Skeletal muscle tissue (tissue), 4 donors: ENCODE measurements around the gene SLC19A3. TPM values are rescaled to one million over a fixed set of nuclear protein-coding genes. Genes with fewer than 3 reads are reported as not detected.
"Not testable (repeated sequence)": the region's sequence is repeated elsewhere in the genome, so short reads cannot be mapped to it uniquely, and the experiment has no call there.

ENCODE experiments used
- H3K27ac ChIP-seq: one replicate; pipeline ENCODE4 v1.7.0; 2013; ENCODE audit warnings: mild to moderate bottlenecking, low read depth, low read length, inconsistent platforms
- H3K27me3 ChIP-seq, 3 donors: one replicate each; pipeline ENCODE4 v1.7.0; 2013; ENCODE audit warnings: low read length in 3 of 3; ENCODE audit not compliant: control insufficient read depth in 3 of 3, insufficient read depth in 3 of 3
- H3K36me3 ChIP-seq, 3 donors: one replicate each; pipeline ENCODE4 v1.7.0; 2013; ENCODE audit warnings: low read length in 3 of 3; ENCODE audit not compliant: control insufficient read depth in 3 of 3, insufficient read depth in 3 of 3
- H3K4me1 ChIP-seq, 3 donors: one replicate each; pipeline ENCODE4 v1.7.0; 2013; ENCODE audit warnings: low read length in 3 of 3, mild to moderate bottlenecking in 3 of 3; ENCODE audit not compliant: control insufficient read depth in 3 of 3, insufficient read depth in 3 of 3
- H3K4me3 ChIP-seq, 3 donors: one replicate each; pipeline ENCODE4 v1.7.0; 2013; ENCODE audit warnings: low read length in 3 of 3
- H3K9ac ChIP-seq, 3 donors: one replicate each; pipeline ENCODE4 v1.7.0; 2013; ENCODE audit warnings: low read length in 3 of 3, mild to moderate bottlenecking in 3 of 3, moderate library complexity in 2 of 3, low read depth in 1 of 3
- H3K9me3 ChIP-seq, 3 donors: one replicate each; pipeline ENCODE4 v1.7.0; 2013; ENCODE audit warnings: low read length in 3 of 3; ENCODE audit not compliant: control insufficient read depth in 3 of 3
- total RNA-seq: library from RNA; depleted of rRNA; stranded (reverse); fragments of >200 nt; gene quantifications from one replicate; pipeline ENCODE4 v1.2.3, GENCODE V29; 2014
- donor health status: Osteomylitis.

The SLC19A3 gene
- total RNA-seq, 1 donor from 2014 or later = 4.2 TPM

DNA sequence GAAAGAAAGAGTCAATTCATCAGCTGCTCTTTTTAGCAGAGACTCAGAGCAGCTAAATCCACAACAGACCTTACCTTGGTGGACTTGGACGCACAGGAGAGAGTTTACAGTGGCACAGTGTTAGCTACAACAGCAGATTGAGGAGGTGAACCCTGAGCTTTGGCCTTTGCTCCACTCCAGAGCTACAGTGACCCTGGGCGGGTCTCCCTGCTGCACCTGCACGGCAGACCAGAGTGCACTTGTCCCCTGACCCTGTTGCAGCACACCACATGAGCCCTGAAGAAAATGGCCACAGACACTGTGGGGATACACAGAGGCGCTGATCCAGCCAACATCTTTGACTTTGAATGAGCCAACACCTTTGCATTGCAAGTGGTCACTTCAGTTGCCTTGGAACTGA, 11.0 kb downstream of the SLC19A3 start:
- Histone ChIP-seq H3K27me3 (no peaks in the 10 kb centered on the region), H3K9me3 (peaks cover 0 to 3% (median 0%) of the 10 kb centered on the region in 3 donors), H3K4me3 (no peak overlapping the region), H3K36me3 (no peaks in the 10 kb centered on the region), H3K4me1 (peaks cover 0 to 2% (median 0%) of the 10 kb centered on the region in 3 donors), H3K27ac (no peak overlapping the region), H3K9ac (no peak overlapping the region)

DNA sequence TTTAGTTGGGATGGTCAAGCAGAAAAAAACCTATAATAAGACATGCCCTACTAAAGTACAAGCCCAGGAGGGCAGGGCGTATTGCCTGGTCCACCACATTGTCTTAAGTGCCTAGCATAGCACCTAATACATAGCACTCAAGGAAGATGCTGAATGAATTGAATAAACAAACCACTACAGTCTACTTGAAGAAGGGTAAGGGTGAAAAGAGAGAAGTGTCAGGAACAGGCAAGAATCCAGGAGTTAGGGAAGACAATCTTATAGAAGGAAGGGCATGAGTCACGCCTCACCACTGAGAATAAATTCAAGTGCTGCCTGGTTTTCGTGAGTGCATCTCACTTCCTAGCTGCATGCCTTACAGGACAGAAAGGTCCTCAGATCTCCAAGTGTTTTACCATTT, 13.9 kb downstream of the SLC19A3 start:
- Histone ChIP-seq H3K27me3 (no peaks in the 10 kb centered on the region), H3K9ac (no peak overlapping the region), H3K27ac (no peak overlapping the region), H3K4me1 (peaks cover 0 to 2% (median 0%) of the 10 kb centered on the region in 3 donors), H3K9me3 (peaks cover 0 to 3% (median 0%) of the 10 kb centered on the region in 3 donors), H3K36me3 (no peaks in the 10 kb centered on the region), H3K4me3 (no peak overlapping the region)

DNA sequence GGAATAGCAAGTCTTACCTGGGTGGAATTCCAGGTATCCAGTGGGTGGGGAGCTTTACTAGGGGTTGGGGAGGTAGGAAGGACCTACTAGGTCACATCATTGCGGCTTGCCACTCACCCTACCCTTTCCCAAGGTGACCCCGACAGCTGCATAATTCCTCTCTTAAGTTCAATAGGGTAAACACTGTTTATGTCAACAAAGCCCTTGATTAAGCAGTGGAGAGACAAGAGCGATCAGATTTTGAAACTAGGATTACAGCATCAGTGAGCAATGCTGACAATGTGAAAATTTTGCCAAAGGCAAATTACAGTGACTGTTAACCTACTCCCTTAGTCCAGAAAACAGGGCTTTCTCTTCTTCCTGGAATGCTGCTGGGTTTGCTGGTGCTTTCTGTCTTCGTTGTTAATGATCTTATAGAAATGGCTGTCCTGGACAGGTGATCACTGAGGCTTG, 14.5 kb downstream of the SLC19A3 start:
- Histone ChIP-seq H3K36me3 (no peaks in the 10 kb centered on the region), H3K4me1 (peaks cover 0 to 2% (median 0%) of the 10 kb centered on the region in 3 donors), H3K27ac (no peak overlapping the region), H3K4me3 (no peak overlapping the region), H3K9ac (no peak overlapping the region), H3K27me3 (no peaks in the 10 kb centered on the region), H3K9me3 (peaks cover 0 to 3% (median 0%) of the 10 kb centered on the region in 3 donors)

DNA sequence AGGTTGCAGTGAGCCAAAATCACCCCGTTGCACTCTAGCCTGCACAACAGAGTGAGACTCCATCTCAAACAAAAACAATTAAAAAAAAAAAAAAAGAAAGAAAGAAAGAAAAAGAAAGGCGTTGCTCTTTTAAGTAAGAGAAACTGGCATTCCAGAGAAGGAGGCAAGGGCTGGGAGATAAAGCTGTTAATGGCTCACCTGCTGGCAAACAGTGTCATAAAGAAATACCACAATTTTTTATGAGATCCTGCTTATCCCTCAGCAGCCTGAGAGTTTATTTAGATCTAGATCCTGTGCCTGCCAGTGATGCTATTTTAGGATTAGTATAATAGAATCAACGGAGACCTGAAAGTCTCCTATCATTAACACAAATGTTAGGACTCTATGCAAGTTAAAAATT, 16.3 kb downstream of the SLC19A3 start:
- Histone ChIP-seq H3K27me3 (no peaks in the 10 kb centered on the region), H3K36me3 (no peaks in the 10 kb centered on the region), H3K4me1 (peaks cover 0 to 2% (median 0%) of the 10 kb centered on the region in 3 donors), H3K9me3 (peaks cover 0 to 3% (median 0%) of the 10 kb centered on the region in 3 donors), H3K27ac (no peak overlapping the region), H3K4me3 (no peak overlapping the region), H3K9ac (no peak overlapping the region)

DNA sequence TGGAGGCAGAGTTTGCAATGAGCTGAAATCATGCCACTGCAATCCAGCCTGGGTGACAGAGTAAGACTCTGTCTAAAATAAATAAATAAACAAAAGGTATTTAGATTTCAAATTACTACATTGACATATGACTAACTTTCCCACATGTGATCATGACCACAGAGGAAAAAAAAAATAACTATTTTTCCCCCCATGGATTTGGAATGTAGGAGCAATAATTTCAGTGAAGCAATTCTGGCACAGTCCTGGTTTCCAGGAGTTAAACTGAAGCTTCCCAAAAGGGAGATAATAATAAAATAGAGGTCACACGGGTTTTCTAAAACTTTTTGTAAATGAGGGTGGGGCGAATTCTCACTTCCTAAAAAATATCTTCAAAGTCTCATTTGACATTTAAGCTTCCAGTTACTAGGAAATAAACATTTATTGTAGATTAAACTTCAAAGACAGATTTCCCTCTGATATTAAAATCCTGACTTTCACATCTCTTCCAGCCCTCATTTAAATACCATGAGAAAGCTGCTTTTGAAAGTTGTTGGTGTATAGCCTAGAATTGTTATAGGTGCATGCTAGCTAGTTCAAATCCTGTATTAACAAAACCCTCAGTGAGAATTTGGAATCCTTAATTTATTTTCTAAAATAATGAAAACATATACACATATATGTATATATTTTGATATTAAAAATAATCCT, 20.7 kb downstream of the SLC19A3 start:
- Histone ChIP-seq H3K4me1 (no peaks in the 10 kb centered on the region), H3K4me3 (no peak overlapping the region), H3K9ac (no peak overlapping the region), H3K27ac (no peak overlapping the region), H3K27me3 (no peaks in the 10 kb centered on the region), H3K36me3 (no peaks in the 10 kb centered on the region), H3K9me3 (peaks cover 0 to 2% (median 0%) of the 10 kb centered on the region in 3 donors)

DNA sequence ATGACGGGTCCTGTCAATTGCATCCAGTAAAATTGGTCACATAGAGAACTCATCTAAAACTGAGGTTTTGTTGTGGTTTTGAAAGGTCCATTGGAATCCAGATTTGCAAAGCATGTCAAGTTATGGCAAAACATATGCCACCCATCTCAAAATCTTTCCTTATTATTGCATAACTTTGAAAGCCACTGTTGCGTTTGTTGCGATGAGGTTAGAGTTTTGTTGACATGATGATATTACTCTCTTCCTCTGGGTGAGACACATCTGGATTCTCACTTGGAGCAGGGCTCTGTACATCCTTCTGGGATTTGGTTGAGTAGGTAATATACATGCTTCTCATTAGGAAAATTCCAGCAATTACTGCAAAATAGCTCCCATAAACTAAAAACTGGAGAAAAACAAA, 30.6 kb downstream of the SLC19A3 start:
- Histone ChIP-seq H3K9me3 (no peaks in the 10 kb centered on the region), H3K36me3 (no peaks in the 10 kb centered on the region), H3K9ac (no peak overlapping the region), H3K27ac (no peak overlapping the region), H3K4me1 (no peaks in the 10 kb centered on the region), H3K27me3 (no peaks in the 10 kb centered on the region), H3K4me3 (no peak overlapping the region)

DNA sequence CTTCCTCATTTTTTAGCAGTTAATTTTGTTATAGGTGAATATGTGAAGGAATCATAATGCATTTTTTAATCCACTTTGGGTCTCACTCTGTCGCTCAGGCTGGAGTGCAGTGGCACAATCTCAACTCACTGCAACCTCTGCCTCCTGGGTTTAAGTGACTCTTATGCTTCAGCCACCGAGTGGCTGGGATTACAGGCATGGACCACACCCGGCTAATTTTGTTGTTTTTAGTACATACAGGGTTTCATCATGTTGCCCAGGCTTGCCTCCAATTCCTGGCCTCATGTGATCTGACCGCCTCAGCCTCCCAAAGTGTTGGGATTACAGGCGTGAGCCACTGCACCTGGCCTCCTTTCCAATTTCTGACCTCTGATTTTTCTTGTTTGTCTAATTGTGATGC, 33.6 kb downstream of the SLC19A3 start:
- Histone ChIP-seq H3K9me3 (no peaks in the 10 kb centered on the region), H3K4me3 (no peak overlapping the region), H3K9ac (no peak overlapping the region), H3K36me3 (no peaks in the 10 kb centered on the region), H3K4me1 (no peaks in the 10 kb centered on the region), H3K27ac (no peak overlapping the region), H3K27me3 (no peaks in the 10 kb centered on the region)

DNA sequence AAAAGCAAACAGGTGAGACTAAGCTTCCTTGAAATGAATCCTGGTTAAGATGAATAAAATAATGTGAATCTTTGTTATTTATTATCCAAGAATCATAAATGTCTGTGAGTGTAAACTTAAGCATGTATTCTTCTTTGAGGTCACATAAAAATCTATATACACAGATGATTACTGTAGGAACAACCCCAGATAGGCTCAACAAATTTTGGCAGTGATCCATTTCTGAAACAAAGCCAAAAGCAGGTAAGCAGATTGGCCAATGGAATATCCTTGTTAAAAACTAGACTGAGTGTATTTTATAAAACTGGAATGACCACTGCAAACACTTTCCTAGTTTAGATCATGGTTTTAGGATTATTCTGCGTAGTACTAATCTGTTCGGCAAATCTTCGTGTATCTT, 39.9 kb downstream of the SLC19A3 start:
- H3K9ac ChIP-seq = no peak overlapping the region
- no peaks in the 10 kb centered on the region for H3K36me3 ChIP-seq
- H3K4me1 ChIP-seq = no peaks in the 10 kb centered on the region
- no peak overlapping the region for H3K4me3 ChIP-seq
- H3K27me3 ChIP-seq = no peaks in the 10 kb centered on the region
- no peak overlapping the region for H3K27ac ChIP-seq
- H3K9me3 ChIP-seq = no peaks in the 10 kb centered on the region

DNA sequence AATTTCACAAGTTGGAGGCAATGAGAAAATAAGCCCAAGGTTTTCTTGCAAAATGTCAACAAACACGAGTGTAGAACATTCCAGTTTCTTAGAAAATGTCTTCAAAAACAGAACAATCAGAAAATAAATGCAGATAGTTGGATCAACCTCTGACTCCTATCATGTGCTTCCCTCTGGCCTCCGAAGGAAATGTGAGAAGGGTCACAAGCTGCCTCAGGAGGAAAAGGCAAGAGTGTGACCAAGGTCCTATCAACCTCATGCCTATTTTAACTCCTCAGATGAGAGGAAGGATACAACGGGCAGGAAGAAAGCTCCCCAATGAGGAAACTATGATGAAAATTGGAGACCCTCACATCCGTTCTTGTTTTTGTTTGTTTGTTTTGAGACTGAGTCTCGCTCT, 43.3 kb downstream of the SLC19A3 start:
- H3K4me1 ChIP-seq = no peaks in the 10 kb centered on the region
- no peaks in the 10 kb centered on the region for H3K27me3 ChIP-seq

DNA sequence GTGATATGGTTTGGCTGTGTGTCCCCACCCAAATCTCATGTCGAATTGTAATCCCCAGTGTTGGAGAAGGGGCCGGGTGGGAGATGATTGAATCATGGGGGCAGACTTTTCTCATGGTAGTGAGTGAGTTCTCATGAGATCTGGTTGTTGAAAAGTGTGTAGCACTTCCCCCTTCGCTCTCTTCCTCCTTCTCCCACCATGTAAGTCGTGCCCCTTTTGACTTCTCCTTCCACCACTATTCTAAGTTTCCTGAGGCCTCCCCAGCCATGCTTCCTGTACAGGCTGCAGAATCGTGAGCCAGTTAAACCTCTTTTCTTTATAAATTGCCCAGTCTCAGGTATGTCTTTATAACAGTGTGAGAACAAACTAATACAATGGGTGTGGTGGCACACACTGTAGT, 44.2 kb downstream of the SLC19A3 start:
- H3K9ac ChIP-seq, H3K27ac ChIP-seq, H3K4me3 ChIP-seq, H3K36me3 ChIP-seq, H3K9me3 ChIP-seq, H3K4me1 ChIP-seq, H3K27me3 ChIP-seq: not testable (repeated sequence)

More for the DNA sequence above, 43.3 kb downstream of the SLC19A3 start:
- Histone ChIP-seq H3K36me3 (no peaks in the 10 kb centered on the region), H3K27ac (no peak overlapping the region), H3K9ac (no peak overlapping the region), H3K9me3 (no peaks in the 10 kb centered on the region), H3K4me3 (no peak overlapping the region)
